NCI-H2171 treated with DMSO at 0.1 percent for 48 hours (cell line): ENCODE data around the gene SAMD4A.
"Not testable (repeated sequence)": the region's sequence is repeated elsewhere in the genome, so short reads cannot be mapped to it uniquely, and the experiment has no call there.

ENCODE experiments used
- DNase-seq: peaks from one replicate; lab custom pipeline; 2025; lab: John Stamatoyannopoulos, UW

SAMD4A gene

DNA sequence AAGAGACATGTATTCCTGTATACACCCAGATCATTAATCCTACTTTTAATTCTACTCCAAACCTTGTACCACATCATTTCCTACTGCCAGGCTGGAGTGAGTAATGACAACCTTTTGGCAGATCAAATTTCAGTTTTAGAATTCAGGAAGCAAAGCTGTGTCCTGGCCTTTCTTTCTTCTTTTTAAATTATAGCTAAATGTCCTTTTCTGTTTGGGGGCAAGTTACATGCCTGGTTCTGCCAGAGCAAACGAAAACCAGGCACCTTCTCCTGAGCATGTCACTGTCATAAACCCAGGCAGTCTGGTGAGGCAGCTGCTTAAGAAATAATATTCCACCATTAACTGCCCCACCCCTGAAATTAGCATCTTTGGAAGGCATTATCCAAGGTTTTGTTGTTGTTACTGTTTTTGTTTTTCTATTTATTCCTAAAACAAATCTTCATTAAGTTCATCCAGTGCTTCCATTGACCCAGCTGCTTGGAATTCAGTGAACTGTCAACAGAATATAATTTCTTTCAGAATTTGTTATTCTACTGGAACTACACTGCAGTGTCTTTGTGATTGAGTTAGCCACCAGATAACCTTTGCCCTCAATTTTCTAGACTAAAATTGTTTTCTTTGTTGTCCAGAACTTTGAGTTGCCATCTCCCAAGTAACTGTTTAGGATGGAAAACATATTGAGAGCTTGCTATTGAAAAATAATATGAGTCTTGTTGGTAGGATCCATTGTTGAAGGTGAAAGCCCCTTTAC, 33.2 kb downstream of the SAMD4A start:
- no peak for DNase-seq

DNA sequence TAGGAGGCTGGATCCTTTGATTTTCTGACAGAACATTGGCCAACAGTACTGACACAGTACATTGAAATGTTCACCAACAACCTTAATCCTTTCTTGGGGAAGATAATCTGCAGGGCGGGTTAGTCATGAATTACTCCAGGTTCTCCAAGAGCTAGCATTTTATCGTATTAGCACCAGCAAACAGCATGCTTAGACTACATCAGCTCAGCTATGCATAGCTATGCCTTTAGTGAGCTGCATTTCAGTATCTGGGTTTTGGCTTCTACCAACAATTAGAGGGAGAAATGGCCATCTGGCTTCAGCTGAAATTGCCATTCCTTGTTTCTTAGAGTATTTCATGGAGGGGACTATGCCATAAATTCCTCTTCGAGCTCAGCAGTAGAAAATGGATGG, 33.8 kb downstream of the SAMD4A start:
- DNase-seq, result no peak

- no peak for DNase-seq
These were observed 36.4 kb downstream of the SAMD4A start for GRCh38 chr14:54603362-54603761.

GRCh38 chr14:54606178-54606577, 39.2 kb downstream of the SAMD4A start:
- no peak for DNase-seq

DNA sequence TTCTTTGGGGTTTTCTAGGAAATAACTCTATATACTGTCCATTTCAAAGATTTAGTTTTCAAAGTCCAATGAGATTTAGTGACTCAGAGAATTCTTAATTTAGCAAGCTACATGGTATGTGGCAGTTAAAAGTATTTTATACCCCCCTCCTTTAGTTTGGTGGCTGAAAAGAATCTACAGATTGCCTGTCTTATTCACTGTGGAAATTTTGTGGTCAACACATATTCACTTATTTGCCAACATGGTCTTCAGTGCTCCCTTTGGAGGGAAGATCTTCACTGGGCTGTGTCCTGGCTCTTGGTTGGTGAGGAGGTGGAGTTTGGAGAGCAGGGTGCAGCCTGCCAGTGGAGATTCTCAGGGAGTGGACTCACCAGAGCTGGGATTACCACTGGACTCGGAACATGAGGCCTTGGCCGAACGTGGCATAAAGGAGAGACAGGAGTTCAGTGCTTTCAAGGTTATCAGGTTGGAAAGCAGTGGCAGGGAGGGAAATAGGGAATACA, 39.8 kb downstream of the SAMD4A start:
- DNase-seq, result no peak

DNA sequence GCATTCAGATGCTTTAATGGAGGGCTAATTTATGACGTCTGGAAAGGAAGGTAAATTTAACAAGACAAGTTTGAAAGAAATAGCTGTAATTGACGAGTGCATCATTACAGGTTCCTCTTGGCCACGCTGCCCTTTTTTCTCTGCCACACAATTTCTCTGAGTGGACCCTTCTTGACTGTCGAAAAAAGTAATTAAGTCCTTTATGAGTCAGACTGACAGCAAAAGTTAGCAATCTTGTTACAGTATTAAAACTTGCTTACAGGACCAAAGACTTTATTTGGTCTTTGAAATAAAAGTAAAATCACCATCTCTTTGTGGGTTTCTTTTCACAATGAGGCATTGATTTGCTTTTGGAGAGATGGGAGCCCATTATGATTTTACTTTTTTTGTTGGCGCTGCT, 42.6 kb downstream of the SAMD4A start:
- no peak for DNase-seq

GRCh38 chr14:54610051-54610977, 43.4 kb downstream of the SAMD4A start:
- DNase-seq, result no peak

DNA sequence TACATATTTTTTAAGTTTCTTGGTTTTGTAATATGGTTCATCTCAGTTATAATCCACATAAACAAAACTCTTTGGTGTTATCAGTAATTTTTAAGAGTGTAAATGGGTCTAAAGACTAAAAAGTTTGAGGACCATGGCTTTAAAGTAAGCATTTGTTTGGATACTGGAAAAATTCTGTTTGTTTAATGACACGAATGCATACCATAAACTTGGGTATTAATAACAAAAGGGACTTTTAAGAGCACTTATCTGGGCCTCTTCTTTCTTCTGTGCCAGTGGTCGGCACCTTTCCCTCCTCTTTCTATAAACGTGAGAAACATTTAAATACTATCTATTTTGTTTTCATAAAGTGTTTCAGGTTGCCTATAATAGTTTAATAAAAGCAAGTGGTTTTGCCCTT, 47.4 kb downstream of the SAMD4A start:
- no peak for DNase-seq

GRCh38 chr14:54617467-54617866, 50.5 kb downstream of the SAMD4A start:
- DNase-seq, result no peak

- DNase-seq, result no peak
These were observed 54.8 kb downstream of the SAMD4A start for GRCh38 chr14:54621686-54622085.

GRCh38 chr14:54622192-54622958, 55.4 kb downstream of the SAMD4A start:
- DNase-seq, result no peak

DNA sequence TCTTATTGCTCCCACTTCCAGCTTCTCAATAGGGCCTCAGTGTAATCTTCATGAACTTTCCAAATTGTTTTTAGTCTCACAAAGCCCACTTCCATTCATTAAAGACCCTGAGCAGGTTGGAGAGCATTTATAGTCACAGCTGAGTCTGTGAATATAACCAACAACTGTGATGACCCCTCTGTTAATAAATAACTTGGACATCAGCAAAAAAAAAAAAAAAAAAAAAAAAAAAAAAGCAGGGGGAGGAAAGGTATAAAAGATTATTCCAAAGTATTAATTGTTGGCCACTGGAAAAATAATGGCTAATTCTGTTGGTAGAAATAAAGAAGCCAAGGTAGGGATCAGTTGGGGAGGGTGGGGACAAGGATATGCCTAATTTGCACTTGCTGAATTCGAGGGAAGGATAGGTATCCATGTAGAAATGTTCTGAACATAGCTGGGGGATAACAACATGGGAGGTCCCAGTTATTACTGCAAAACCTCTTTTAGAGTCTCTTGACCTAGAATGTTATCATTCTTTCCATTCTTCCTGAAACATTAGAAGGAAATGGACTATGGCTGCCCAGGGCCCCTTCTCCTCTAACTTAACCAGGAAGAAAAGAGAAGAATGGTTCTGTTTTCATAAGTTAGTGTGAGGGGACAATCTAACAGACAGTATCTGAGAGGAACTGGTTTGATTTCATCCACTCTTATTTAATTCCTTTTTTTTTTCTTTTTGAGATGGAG, 56.5 kb downstream of the SAMD4A start:
- no peak for DNase-seq

- DNase-seq, result not testable (repeated sequence)
These were observed 57.1 kb downstream of the SAMD4A start for GRCh38 chr14:54624005-54624358.

- no peak for DNase-seq
These were observed 58.2 kb downstream of the SAMD4A start for GRCh38 chr14:54625112-54625511.

- DNase-seq, result no peak
These were observed 60.3 kb downstream of the SAMD4A start for GRCh38 chr14:54627219-54627539.

DNA sequence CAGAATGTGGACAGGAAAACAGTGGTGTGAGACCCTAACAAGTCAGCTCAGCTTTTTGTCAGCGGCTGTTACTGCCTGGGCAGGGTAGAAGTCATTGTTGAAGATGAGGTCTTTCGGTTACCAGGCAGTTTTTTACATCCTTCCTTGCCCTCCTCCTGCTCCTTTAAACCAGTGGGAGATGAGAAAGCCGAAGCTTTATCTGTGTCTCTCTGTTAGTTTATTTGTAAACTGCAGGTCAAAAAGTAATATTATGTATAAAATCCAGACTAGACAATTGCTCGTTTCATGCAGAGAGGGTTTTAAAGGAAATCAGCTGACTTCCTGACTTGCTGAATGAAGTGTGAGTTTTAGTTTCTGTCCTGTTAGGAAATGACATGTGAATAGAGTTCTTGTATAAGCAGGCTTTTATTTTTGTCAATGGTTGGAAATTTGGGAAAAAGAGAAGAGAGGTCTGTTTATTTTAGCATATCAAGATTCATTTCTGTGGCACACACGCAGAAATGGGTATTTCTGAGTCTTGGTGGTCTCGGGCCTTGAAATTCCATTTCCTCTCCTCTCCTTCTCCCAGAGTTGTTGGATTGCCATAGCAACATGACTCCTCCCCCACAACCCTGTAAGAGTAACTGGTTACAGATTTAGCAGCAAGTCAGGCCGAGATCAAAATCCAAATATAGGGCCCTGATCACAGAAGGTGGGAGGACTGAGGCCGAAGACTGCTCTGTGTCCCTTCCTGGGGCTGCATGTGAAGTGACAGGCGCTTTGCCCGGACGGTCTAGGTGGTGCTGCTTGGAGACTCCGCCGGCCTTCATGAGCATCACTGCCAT, 60.8 kb downstream of the SAMD4A start:
- DNase-seq, result no peak

DNA sequence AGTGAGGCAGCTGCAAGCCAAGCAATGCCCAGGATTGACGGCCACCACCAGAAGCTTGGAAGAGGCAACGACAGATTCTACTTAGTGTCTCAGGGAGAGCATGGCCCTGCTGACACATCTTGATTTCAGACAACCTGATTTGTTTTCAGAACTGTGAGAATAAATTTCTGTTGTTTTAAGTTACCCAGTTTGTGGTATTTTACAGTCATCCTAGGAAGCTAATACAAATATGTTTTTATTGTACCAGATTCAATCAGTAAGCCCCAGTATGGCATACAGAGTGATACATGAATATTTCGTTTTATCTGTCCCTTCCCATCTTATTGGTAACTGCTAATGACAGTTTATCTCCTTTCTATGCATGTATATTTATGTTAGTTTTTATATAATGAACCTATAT, 62.3 kb downstream of the SAMD4A start:
- DNase-seq, result no peak

- no peak for DNase-seq
These were observed 62.9 kb downstream of the SAMD4A start for GRCh38 chr14:54629635-54630360.

- no peak for DNase-seq
These were observed 64.1 kb downstream of the SAMD4A start for GRCh38 chr14:54631016-54631415.

DNA sequence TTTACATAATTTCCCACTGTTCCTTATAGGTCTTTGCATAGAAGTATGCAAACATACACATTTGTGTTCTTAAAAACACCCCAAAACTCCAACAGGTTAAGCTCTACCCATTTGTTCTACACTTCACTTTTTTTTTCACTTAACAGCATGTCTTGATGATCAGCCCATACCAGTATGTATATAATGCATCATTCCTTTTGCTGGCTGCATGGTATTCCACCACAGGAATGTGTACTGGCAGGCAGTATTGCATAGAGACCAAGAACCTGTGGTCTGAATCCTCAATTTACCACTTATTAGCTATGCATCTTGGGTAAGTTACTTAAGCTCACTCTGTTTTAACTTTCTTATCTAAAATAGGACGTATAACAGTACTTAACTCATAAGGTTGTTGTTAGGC, 65.5 kb downstream of the SAMD4A start:
- DNase-seq, result no peak
